Activated T-cell treated with anti-CD3 and anti-CD28 coated beads for 4 hours (primary cell): ENCODE data around the gene QSOX1.
A peak's percentile ranks its signal among the peaks of the same experiment; 100 is the strongest.

ENCODE experiments used
- DNase-seq: peaks from one replicate; pipeline ENCODE4 v3.0.0-alpha.2; 2020

The QSOX1 gene

GRCh38 chr1:180152588-180152987 lies 2.1 kb upstream of the QSOX1 start:
- no peak for DNase-seq

- no peak for DNase-seq
Observed at GRCh38 chr1:180153032-180153431, 1.6 kb upstream of the QSOX1 start.

GRCh38 chr1:180154003-180154324 lies 705 bp upstream of the QSOX1 start:
- peak; percentile 6 for DNase-seq

- DNase-seq = peak; percentile 9
Observed at GRCh38 chr1:180155182-180155682, 563 bp downstream of the QSOX1 start.

GRCh38 chr1:180156201-180156600 lies 1.5 kb downstream of the QSOX1 start:
- no peak for DNase-seq

- no peak for DNase-seq
Observed at GRCh38 chr1:180156631-180157091, 2.0 kb downstream of the QSOX1 start.

- no peak for DNase-seq
Observed at GRCh38 chr1:180157108-180157507, 2.4 kb downstream of the QSOX1 start.

- DNase-seq = no peak
Observed at GRCh38 chr1:180157576-180158057, 2.9 kb downstream of the QSOX1 start.

- no peak for DNase-seq
Observed at GRCh38 chr1:180158149-180159147, 3.8 kb downstream of the QSOX1 start.

GRCh38 chr1:180160357-180160756 lies 5.7 kb downstream of the QSOX1 start:
- no peak for DNase-seq

- no peak for DNase-seq
Observed at GRCh38 chr1:180163041-180163440, 8.4 kb downstream of the QSOX1 start.

- no peak for DNase-seq
Observed at GRCh38 chr1:180165096-180165495, 10.4 kb downstream of the QSOX1 start.

- DNase-seq = no peak
Observed at GRCh38 chr1:180165509-180166435, 11.1 kb downstream of the QSOX1 start.

GRCh38 chr1:180166436-180166800 lies 11.7 kb downstream of the QSOX1 start:
- DNase-seq = no peak

- DNase-seq = no peak
Observed at GRCh38 chr1:180167021-180167701, 12.5 kb downstream of the QSOX1 start.

- DNase-seq = no peak
Observed at GRCh38 chr1:180167721-180168467, 13.2 kb downstream of the QSOX1 start.

- DNase-seq = no peak
Observed at GRCh38 chr1:180168786-180169639, 14.3 kb downstream of the QSOX1 start.

- no peak for DNase-seq
Observed at GRCh38 chr1:180169640-180170195, 15.0 kb downstream of the QSOX1 start.

- no peak for DNase-seq
Observed at GRCh38 chr1:180170546-180171151, 16.0 kb downstream of the QSOX1 start.

- DNase-seq = no peak
Observed at GRCh38 chr1:180171691-180172090, 17.0 kb downstream of the QSOX1 start.
